IPS-20b (cell line): ENCODE results near the gene GPR156.
A peak's percentile ranks its signal among the peaks of the same experiment; 100 is the strongest.
"Not testable (repeated sequence)": the region's sequence is repeated elsewhere in the genome, so short reads cannot be mapped to it uniquely, and the experiment has no call there.

Experiments used
- H3K27ac ChIP-seq: one replicate; pipeline ENCODE4 v1.5.1; 2013; ENCODE audit warnings: low read length
- H3K27me3 ChIP-seq: 2 replicates; pipeline ENCODE4 v1.6.1; 2013; ENCODE audit warnings: mild to moderate bottlenecking, low read length, inconsistent platforms; ENCODE audit not compliant: insufficient read depth
- H3K36me3 ChIP-seq: 2 replicates; pipeline ENCODE4 v1.6.1; 2013; ENCODE audit warnings: low read depth, mild to moderate bottlenecking, inconsistent platforms, low read length, moderate library complexity; ENCODE audit not compliant: insufficient read depth
- H3K4me1 ChIP-seq: 2 replicates; pipeline ENCODE4 v1.6.1; 2013; ENCODE audit warnings: mild to moderate bottlenecking, control low read depth, inconsistent platforms, low read length, moderate library complexity; ENCODE audit not compliant: insufficient read depth
- H3K4me3 ChIP-seq: 2 replicates; pipeline ENCODE4 v1.5.1; 2013; ENCODE audit warnings: mild to moderate bottlenecking, low read length, inconsistent platforms
- H3K9ac ChIP-seq: 2 replicates; pipeline ENCODE4 v1.6.1; 2013; ENCODE audit warnings: low read depth, mild to moderate bottlenecking, inconsistent platforms, low read length, moderate library complexity
- H3K9me3 ChIP-seq: 2 replicates; pipeline ENCODE4 v1.6.1; 2013; ENCODE audit warnings: mild to moderate bottlenecking, low read depth, low read length, inconsistent platforms; ENCODE audit not compliant: insufficient read depth

GPR156 gene

GRCh38 chr3:120284747-120285507 lies at the start of gene GPR156:
GPR156 (minus strand) TSS chr3:120285222; CDS start chr3:120244098, 41,124 bp downstream.
- peaks cover 9% of the 10 kb centered on the region; the same call in 1 of the 2 replicates for H3K4me1 ChIP-seq
- no peaks in the 10 kb centered on the region for H3K36me3 ChIP-seq
- peak within 1 kb of the TSS; percentile 53 for H3K9ac ChIP-seq
- H3K27me3 ChIP-seq: peaks cover 46% of the 10 kb centered on the region
- H3K27ac ChIP-seq: no peak within 1 kb of the TSS
- H3K4me3 ChIP-seq: peak within 1 kb of the TSS; percentile 63
- H3K9me3 ChIP-seq: no peaks in the 10 kb centered on the region

- Histone ChIP-seq H3K9me3 (no peaks in the 10 kb centered on the region), H3K36me3 (peaks cover 26% of the 10 kb centered on the region), H3K4me3 (no peak overlapping the region), H3K4me1 (no peaks in the 10 kb centered on the region), H3K27me3 (no peaks in the 10 kb centered on the region), H3K9ac (no peak overlapping the region), H3K27ac (no peak overlapping the region)
Measured at GRCh38 chr3:120332646-120333045, 47.6 kb upstream of the GPR156 start.

GRCh38 chr3:120331076-120331475 lies 46.1 kb upstream of the GPR156 start:
- H3K27ac ChIP-seq: no peak overlapping the region
- no peaks in the 10 kb centered on the region for H3K9me3 ChIP-seq
- H3K4me1 ChIP-seq: no peaks in the 10 kb centered on the region
- no peak overlapping the region for H3K9ac ChIP-seq
- no peaks in the 10 kb centered on the region for H3K27me3 ChIP-seq
- H3K4me3 ChIP-seq: no peak overlapping the region
- peaks cover 26% of the 10 kb centered on the region for H3K36me3 ChIP-seq

GRCh38 chr3:120326784-120327183 lies 41.8 kb upstream of the GPR156 start:
- Histone ChIP-seq H3K4me1 (no peaks in the 10 kb centered on the region), H3K27me3 (no peaks in the 10 kb centered on the region), H3K27ac (no peak overlapping the region), H3K36me3 (peaks cover 13% of the 10 kb centered on the region; the same call in 1 of the 2 replicates), H3K9me3 (no peaks in the 10 kb centered on the region), H3K4me3 (no peak overlapping the region), H3K9ac (no peak overlapping the region)

GRCh38 chr3:120324190-120324589 lies 39.2 kb upstream of the GPR156 start:
- H3K27me3 ChIP-seq: no peaks in the 10 kb centered on the region
- H3K9me3 ChIP-seq: 0 out of 2 replicates have a peak, but pooled peaks cover 4% of the 10 kb centered on the region
- H3K4me3 ChIP-seq: no peak overlapping the region
- H3K27ac ChIP-seq: no peak overlapping the region
- no peaks in the 10 kb centered on the region for H3K36me3 ChIP-seq
- no peak overlapping the region for H3K9ac ChIP-seq
- H3K4me1 ChIP-seq: no peaks in the 10 kb centered on the region

- not testable (repeated sequence) for H3K9ac ChIP-seq, H3K27me3 ChIP-seq, H3K36me3 ChIP-seq, H3K9me3 ChIP-seq, H3K4me1 ChIP-seq, H3K4me3 ChIP-seq, H3K27ac ChIP-seq
Measured at GRCh38 chr3:120323761-120324160, 38.7 kb upstream of the GPR156 start.

- Histone ChIP-seq H3K9ac (no peak overlapping the region), H3K27me3 (no peaks in the 10 kb centered on the region), H3K36me3 (no peaks in the 10 kb centered on the region), H3K4me1 (no peaks in the 10 kb centered on the region), H3K27ac (no peak overlapping the region), H3K9me3 (no peaks in the 10 kb centered on the region), H3K4me3 (no peak overlapping the region)
Measured at GRCh38 chr3:120311863-120312794, 27.1 kb upstream of the GPR156 start.

GRCh38 chr3:120306519-120307455 lies 21.8 kb upstream of the GPR156 start:
- Histone ChIP-seq H3K27ac (no peak overlapping the region), H3K9me3 (no peaks in the 10 kb centered on the region), H3K36me3 (no peaks in the 10 kb centered on the region), H3K27me3 (no peaks in the 10 kb centered on the region), H3K4me1 (no peaks in the 10 kb centered on the region), H3K4me3 (no peak overlapping the region), H3K9ac (no peak overlapping the region)

GRCh38 chr3:120304616-120305015 lies 19.6 kb upstream of the GPR156 start:
- H3K9me3 ChIP-seq: no peaks in the 10 kb centered on the region
- H3K4me1 ChIP-seq: no peaks in the 10 kb centered on the region
- H3K27ac ChIP-seq: no peak overlapping the region
- H3K27me3 ChIP-seq: no peaks in the 10 kb centered on the region
- H3K36me3 ChIP-seq: no peaks in the 10 kb centered on the region
- H3K9ac ChIP-seq: no peak overlapping the region
- no peak overlapping the region for H3K4me3 ChIP-seq

- no peaks in the 10 kb centered on the region for H3K36me3 ChIP-seq
- no peaks in the 10 kb centered on the region for H3K4me1 ChIP-seq
- no peak overlapping the region for H3K9ac ChIP-seq
- no peaks in the 10 kb centered on the region for H3K9me3 ChIP-seq
- H3K27ac ChIP-seq: no peak overlapping the region
- no peak overlapping the region for H3K4me3 ChIP-seq
- no peaks in the 10 kb centered on the region for H3K27me3 ChIP-seq
Measured at GRCh38 chr3:120302361-120302760, 17.3 kb upstream of the GPR156 start.

- no peak overlapping the region for H3K9ac ChIP-seq
- no peaks in the 10 kb centered on the region for H3K9me3 ChIP-seq
- H3K27me3 ChIP-seq: no peaks in the 10 kb centered on the region
- no peak overlapping the region for H3K4me3 ChIP-seq
- H3K4me1 ChIP-seq: no peaks in the 10 kb centered on the region
- no peak overlapping the region for H3K27ac ChIP-seq
- no peaks in the 10 kb centered on the region for H3K36me3 ChIP-seq
Measured at GRCh38 chr3:120300971-120301370, 15.9 kb upstream of the GPR156 start.
